Muscle of leg (tissue), 11 donors: Measurements from ENCODE around the gene PCYOX1L. TPM values are rescaled to one million over a fixed set of nuclear protein-coding genes. Genes with fewer than 3 reads are reported as not detected.

ENCODE experiments used
- DNase-seq: peaks from one replicate; pipeline ENCODE4 v3.0.0; 2013
- H3K27ac ChIP-seq: one replicate; pipeline ENCODE4 v1.5.1; 2013; ENCODE audit warnings: mild to moderate bottlenecking, low read length, control low read depth
- H3K27me3 ChIP-seq: one replicate; pipeline ENCODE4 v1.6.1; 2013; ENCODE audit warnings: low read length; ENCODE audit not compliant: control insufficient read depth, insufficient read depth
- H3K36me3 ChIP-seq: one replicate; pipeline ENCODE4 v1.6.1; 2013; ENCODE audit warnings: low read length; ENCODE audit not compliant: control insufficient read depth, insufficient read depth
- H3K4me1 ChIP-seq: one replicate; pipeline ENCODE4 v1.6.1; 2013; ENCODE audit warnings: low read length; ENCODE audit not compliant: control insufficient read depth, insufficient read depth
- H3K4me3 ChIP-seq: one replicate; pipeline ENCODE4 v1.5.1; 2013; ENCODE audit warnings: low read length, control low read depth
- H3K9me3 ChIP-seq: replicated peaks from 2 replicates; pipeline ENCODE4 v1.6.1; 2013; ENCODE audit warnings: low read depth, low read length; ENCODE audit not compliant: control insufficient read depth
- WGBS: methylation state at CpG from one replicate; pipeline ENCODE4 v1.1.5; 2013; ENCODE audit warnings: missing lambda C conversion rate; ENCODE audit not compliant: insufficient coverage; 5-methylcytosine and 5-hydroxymethylcytosine counted together
- polyA plus RNA-seq, 8 donors: library from polyadenylated mRNA; unstranded; fragments of 120-200 nt; gene quantifications; one replicate each; pipeline versions ENCODE4 v1.2.1 to v1.2.3, GENCODE V29; 2013; ENCODE audit warnings: inconsistent platforms in 1 of 8, low replicate concordance in 1 of 8; ENCODE audit not compliant: insufficient read length in 8 of 8, insufficient read depth in 1 of 8
- total RNA-seq: library from RNA; stranded (reverse); fragments of 120-200 nt; gene quantifications from one replicate; pipeline ENCODE4 v1.2.4, GENCODE V29; 2013

The PCYOX1L gene
- total and polyA plus RNA-seq, 9 donors: 6.3 to 11.6 (median 9.2) TPM

GRCh38 chr5:149364719-149365118, 6.9 kb downstream of the PCYOX1L start:
- H3K4me1 ChIP-seq: peaks cover 6% of the 10 kb centered on the region
- H3K9me3 ChIP-seq: no peaks in the 10 kb centered on the region
- no peak overlapping the region for H3K27ac ChIP-seq
- no peak for DNase-seq
- H3K27me3 ChIP-seq: no peaks in the 10 kb centered on the region
- no peak overlapping the region for H3K4me3 ChIP-seq
- H3K36me3 ChIP-seq: no peaks in the 10 kb centered on the region
- WGBS: 98% methylated on average over 2 of the region's 2 CpGs

GRCh38 chr5:149365418-149365817, 7.6 kb downstream of the PCYOX1L start:
- Histone ChIP-seq H3K4me3 (no peak overlapping the region), H3K4me1 (peaks cover 10% of the 10 kb centered on the region), H3K9me3 (no peaks in the 10 kb centered on the region), H3K27ac (no peak overlapping the region), H3K36me3 (no peaks in the 10 kb centered on the region), H3K27me3 (no peaks in the 10 kb centered on the region)
- 97% methylated on average over 3 of the region's 6 CpGs for WGBS
- DNase-seq: no peak

- Histone ChIP-seq H3K4me3 (no peak overlapping the region), H3K27me3 (no peaks in the 10 kb centered on the region), H3K4me1 (peaks cover 18% of the 10 kb centered on the region), H3K36me3 (peaks cover 5% of the 10 kb centered on the region), H3K9me3 (no peaks in the 10 kb centered on the region), H3K27ac (no peak overlapping the region)
- WGBS: 57% methylated on average over 1 of the region's 1 CpG
- DNase-seq: no peak
These were observed 8.4 kb downstream of the PCYOX1L start for GRCh38 chr5:149366169-149366729.

- H3K27ac ChIP-seq: no peak overlapping the region
These were observed 9.6 kb downstream of the PCYOX1L start for GRCh38 chr5:149367249-149367971.

GRCh38 chr5:149367972-149368645, 10.3 kb downstream of the PCYOX1L start:
- peaks cover 8% of the 10 kb centered on the region for H3K36me3 ChIP-seq
- no peak overlapping the region for H3K27ac ChIP-seq
- WGBS: 88% methylated on average over 21 of the region's 22 CpGs

More at GRCh38 chr5:149367249-149367971, 9.6 kb downstream of the PCYOX1L start:
- Histone ChIP-seq H3K9me3 (no peaks in the 10 kb centered on the region), H3K4me3 (no peak overlapping the region), H3K27me3 (no peaks in the 10 kb centered on the region), H3K36me3 (peaks cover 6% of the 10 kb centered on the region), H3K4me1 (peaks cover 30% of the 10 kb centered on the region)
- 37% methylated on average over 11 of the region's 14 CpGs for WGBS
- peak; percentile 74 for DNase-seq

GRCh38 chr5:149370878-149371277, 13.0 kb downstream of the PCYOX1L start:
- H3K36me3 ChIP-seq: peaks cover 22% of the 10 kb centered on the region
- H3K27ac ChIP-seq: peak overlapping the region; percentile 82
- WGBS: no CpG with 5 or more reads among the region's 2 CpGs
- peak overlapping the region; percentile 8 for H3K4me3 ChIP-seq
- H3K27me3 ChIP-seq: no peaks in the 10 kb centered on the region
- H3K9me3 ChIP-seq: no peaks in the 10 kb centered on the region
- peaks cover 53% of the 10 kb centered on the region for H3K4me1 ChIP-seq
- no peak for DNase-seq

More at GRCh38 chr5:149367972-149368645, 10.3 kb downstream of the PCYOX1L start:
- no peaks in the 10 kb centered on the region for H3K9me3 ChIP-seq
- peaks cover 37% of the 10 kb centered on the region for H3K4me1 ChIP-seq
- no peaks in the 10 kb centered on the region for H3K27me3 ChIP-seq
- H3K4me3 ChIP-seq: no peak overlapping the region
- DNase-seq: no peak

- H3K27ac ChIP-seq: peak overlapping the region; percentile 82
- 44% methylated on average over 10 of the region's 12 CpGs for WGBS
- peak; percentile 59 for DNase-seq
- no peaks in the 10 kb centered on the region for H3K27me3 ChIP-seq
- H3K9me3 ChIP-seq: no peaks in the 10 kb centered on the region
- peaks cover 24% of the 10 kb centered on the region for H3K36me3 ChIP-seq
- H3K4me3 ChIP-seq: peak overlapping the region; percentile 8
- peaks cover 57% of the 10 kb centered on the region for H3K4me1 ChIP-seq
These were observed 13.6 kb downstream of the PCYOX1L start for GRCh38 chr5:149371296-149371962.

GRCh38 chr5:149372076-149372795, 14.4 kb downstream of the PCYOX1L start:
- peak; percentile 60 for DNase-seq
- H3K4me3 ChIP-seq: no peak overlapping the region
- peak overlapping the region; percentile 82 for H3K27ac ChIP-seq
- H3K9me3 ChIP-seq: no peaks in the 10 kb centered on the region
- peaks cover 25% of the 10 kb centered on the region for H3K36me3 ChIP-seq
- H3K27me3 ChIP-seq: no peaks in the 10 kb centered on the region
- peaks cover 60% of the 10 kb centered on the region for H3K4me1 ChIP-seq
- 10% methylated on average over 3 of the region's 4 CpGs for WGBS

GRCh38 chr5:149372932-149373331, 15.1 kb downstream of the PCYOX1L start:
- no peak for DNase-seq
- Histone ChIP-seq H3K4me1 (peaks cover 56% of the 10 kb centered on the region), H3K27me3 (no peaks in the 10 kb centered on the region), H3K9me3 (no peaks in the 10 kb centered on the region), H3K4me3 (no peak overlapping the region), H3K36me3 (peaks cover 25% of the 10 kb centered on the region), H3K27ac (peak overlapping the region; percentile 20)
- WGBS: no CpG with 5 or more reads among the region's 3 CpGs
